GM19452 (cell line): ENCODE results near the gene SMIM35.

ENCODE experiments used
- ATAC-seq: cut with Tn5 transposase; IDR thresholded peaks from one replicate; pipeline ENCODE4 v1.9.1; 2021; ENCODE audit not compliant: unreplicated experiment

The SMIM35 gene

DNA sequence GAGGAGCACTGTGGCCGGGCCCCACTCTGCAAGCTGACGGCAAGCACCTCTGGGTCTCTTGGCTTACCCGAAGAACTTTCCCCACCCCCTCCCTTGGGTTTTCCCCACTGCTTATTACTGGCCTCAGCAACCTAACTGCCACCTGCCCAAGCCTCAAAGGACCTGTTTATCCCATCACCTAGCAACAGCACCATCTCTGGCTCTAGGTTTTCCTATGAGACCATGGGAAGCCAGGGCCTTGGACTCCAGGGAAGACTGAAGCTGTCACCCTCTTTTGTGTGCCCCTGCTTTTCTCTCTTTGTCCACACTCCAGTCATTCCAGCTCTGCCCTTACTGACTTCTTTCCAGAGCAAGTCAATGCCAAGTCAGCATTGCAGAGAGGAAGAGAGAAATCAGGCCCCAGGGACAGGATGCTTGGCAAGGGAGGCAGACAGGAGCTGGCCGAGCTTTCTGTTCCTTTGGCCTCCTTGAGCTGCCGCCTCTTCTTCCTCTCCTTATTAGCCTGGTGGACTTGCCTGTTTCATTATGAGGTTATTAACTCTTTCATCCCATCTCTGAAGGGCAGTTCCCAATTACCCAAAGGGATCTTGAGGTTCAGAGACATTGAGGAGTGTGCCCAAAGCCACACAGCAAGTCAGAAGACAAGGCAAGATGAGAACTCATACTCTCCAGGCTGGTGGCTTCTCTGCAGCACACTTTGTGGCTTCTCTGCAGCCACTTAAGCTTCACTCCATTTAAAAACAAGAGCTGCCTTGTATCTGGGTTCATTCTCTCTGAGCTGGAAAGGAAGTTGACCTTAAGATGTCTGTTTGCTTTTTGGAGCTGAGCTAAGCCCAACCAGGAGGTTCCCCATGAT lies at the start of gene SMIM35:
TSS of gene SMIM35 (minus strand) at position 51 of the 856 bp plus-strand sequence. CDS start 206 bp downstream, outside the sequence.
- ATAC-seq: no peak

GRCh38 chr11:118136341-118136740 lies 49.6 kb upstream of the SMIM35 start:
- no peak for ATAC-seq

GRCh38 chr11:118135796-118136165 lies 49.0 kb upstream of the SMIM35 start:
- ATAC-seq: no peak

GRCh38 chr11:118135051-118135795 lies 48.5 kb upstream of the SMIM35 start:
- ATAC-seq: no peak

GRCh38 chr11:118133816-118134215 lies 47.1 kb upstream of the SMIM35 start:
- ATAC-seq: no peak

GRCh38 chr11:118132385-118133151 lies 45.8 kb upstream of the SMIM35 start:
- no peak for ATAC-seq

DNA sequence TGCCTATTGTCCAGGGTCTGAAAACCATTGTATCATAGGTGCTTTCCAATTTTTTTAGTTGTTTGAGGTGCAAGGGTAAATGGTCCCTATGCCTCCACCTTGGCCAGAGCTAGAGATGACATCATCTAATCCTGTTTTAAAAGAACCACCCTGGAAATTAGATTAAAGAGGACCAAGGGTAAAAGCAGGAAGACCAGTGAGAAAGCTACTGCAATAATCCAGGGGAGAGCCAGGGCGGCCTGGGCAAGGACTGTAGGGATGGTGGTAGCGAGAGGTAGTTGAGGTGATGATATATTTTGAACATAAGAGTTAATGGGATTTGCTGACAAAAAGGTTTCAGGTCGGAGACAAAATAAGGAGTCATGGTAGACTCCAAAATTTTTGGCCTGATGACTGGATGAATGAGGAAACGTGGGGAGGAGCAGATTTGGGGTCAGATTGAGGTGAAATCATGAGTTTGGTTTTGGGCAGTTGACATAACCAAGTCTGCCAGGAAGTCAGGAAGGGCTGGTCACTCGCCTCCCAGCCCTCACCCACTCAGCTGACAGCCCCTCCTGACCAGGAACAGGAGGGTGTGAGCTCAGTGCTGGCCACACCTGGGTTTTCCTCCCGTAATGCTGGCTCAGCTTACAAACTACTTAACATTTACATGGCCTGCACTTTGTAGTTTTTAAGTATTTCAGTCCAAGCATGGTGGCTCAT lies 42.9 kb upstream of the SMIM35 start:
- no peak for ATAC-seq

GRCh38 chr11:118128721-118129470 lies 42.1 kb upstream of the SMIM35 start:
- no peak for ATAC-seq

- ATAC-seq: no peak
These were observed 41.5 kb upstream of the SMIM35 start for GRCh38 chr11:118128310-118128709.

- ATAC-seq: no peak
These were observed 39.5 kb upstream of the SMIM35 start for GRCh38 chr11:118126082-118126838.

- no peak for ATAC-seq
These were observed 38.3 kb upstream of the SMIM35 start for GRCh38 chr11:118124929-118125535.

- ATAC-seq: no peak
These were observed 34.0 kb upstream of the SMIM35 start for GRCh38 chr11:118120793-118121192.

DNA sequence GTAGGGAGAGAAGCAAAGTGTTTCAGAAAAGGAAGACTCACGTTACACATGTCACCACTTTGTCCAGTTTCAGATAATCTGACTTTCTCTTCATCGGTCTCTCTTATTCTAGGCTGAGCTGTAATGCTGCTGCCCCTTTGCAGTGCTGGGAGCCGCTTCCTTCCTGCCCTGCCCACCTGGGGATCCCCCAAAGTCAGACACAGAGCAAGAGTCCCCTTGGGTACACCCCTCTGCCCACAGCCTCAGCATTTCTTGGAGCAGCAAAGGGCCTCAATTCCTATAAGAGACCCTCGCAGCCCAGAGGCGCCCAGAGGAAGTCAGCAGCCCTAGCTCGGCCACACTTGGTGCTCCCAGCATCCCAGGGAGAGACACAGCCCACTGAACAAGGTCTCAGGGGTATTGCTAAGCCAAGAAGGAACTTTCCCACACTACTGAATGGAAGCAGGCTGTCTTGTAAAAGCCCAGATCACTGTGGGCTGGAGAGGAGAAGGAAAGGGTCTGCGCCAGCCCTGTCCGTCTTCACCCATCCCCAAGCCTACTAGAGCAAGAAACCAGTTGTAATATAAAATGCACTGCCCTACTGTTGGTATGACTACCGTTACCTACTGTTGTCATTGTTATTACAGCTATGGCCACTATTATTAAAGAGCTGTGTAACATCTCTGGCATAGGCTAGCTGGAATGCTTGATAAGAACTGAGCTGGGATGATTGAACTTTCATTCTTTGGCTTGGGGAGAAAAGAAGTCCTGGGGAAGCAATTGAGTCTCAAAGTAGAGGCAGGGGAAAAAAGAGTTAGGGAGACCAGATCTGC lies 31.2 kb upstream of the SMIM35 start:
- ATAC-seq: peak; percentile 69

DNA sequence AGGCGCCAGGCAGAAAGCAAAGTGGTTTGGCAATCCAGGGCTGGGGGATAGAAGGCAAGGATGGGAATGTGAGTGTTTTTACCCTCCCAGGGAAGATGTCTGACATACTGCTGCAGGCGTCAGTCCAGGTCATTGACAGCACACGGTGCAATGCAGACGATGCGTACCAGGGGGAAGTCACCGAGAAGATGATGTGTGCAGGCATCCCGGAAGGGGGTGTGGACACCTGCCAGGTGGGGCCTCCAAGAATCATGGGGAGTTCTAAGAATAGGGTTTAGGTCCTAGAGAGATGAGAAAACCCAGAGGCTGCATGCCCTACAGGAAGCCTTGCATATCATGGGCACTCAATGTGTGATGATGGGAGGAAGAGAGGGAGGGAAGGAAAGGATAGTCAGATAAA lies 28.3 kb upstream of the SMIM35 start:
- ATAC-seq: no peak

- ATAC-seq: no peak
These were observed 27.5 kb upstream of the SMIM35 start for GRCh38 chr11:118114266-118114665.

- ATAC-seq: no peak
These were observed 26.1 kb upstream of the SMIM35 start for GRCh38 chr11:118112711-118113430.

DNA sequence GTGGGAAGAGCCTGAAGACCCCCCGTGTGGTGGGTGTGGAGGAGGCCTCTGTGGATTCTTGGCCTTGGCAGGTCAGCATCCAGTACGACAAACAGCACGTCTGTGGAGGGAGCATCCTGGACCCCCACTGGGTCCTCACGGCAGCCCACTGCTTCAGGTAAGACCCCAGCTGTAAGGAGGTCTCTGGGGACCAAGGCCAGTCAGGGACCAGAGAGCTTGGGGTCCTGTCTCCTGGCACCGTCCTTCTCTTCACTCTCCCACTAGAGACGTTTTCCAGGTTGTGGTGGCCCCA lies 24.9 kb upstream of the SMIM35 start:
- no peak for ATAC-seq
